Measurements from ENCODE around the gene ANKMY1. TPM values are rescaled to one million over a fixed set of nuclear protein-coding genes. Genes with fewer than 3 reads are reported as not detected.
A peak's percentile ranks its signal among the peaks of the same experiment; 100 is the strongest.

ANKMY1 gene
- total RNA-seq, 2 donors from 2014 or later = 18.5 to 19.9 TPM

DNA sequence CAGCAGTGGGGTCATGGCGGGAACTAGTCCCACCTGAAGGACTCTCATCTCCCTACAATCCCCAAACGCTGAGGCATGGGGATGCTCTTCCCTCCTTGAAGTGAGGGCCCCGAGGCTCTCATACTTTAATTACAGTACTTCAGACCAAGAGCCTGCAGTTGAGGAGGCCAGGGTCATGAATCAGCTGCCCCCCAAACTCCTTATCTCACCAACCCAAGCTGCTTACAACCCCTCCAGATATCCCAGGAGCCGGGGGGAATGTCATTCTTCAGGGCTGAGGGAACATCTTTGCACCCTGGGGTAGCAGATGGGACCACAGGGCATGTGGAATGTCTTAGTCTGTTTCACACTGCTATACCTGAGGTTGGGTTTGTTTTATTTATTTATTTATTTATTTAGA is 26.0 kb upstream of the ANKMY1 start:
- DNase-seq = no peak
- intact Hi-C loops (cut with DNase I, micrococcal nuclease) = no loop called here
- no peak for ATAC-seq

DNA sequence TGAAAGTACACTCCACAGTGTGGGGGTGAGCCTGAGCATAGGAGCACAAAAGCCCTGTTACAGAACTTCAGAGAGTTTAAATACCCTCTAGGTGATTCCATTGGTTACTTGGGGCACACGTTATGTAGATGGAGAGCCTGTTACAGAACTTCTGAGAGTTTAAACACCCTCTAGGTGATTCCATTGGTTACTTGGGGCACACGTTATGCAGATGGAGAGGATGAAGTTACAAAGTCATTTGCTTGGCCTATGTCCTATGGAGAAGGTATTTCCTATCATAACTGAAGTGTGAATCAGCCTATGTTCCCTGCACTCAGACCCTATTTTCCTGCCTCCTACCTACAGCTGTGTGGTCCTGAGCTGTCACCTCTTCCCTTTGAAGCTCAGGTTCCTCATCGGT is 25.0 kb upstream of the ANKMY1 start:
- intact Hi-C loops (cut with DNase I, micrococcal nuclease) = no loop called here
- DNase-seq (no peak), ATAC-seq (no peak)

DNA sequence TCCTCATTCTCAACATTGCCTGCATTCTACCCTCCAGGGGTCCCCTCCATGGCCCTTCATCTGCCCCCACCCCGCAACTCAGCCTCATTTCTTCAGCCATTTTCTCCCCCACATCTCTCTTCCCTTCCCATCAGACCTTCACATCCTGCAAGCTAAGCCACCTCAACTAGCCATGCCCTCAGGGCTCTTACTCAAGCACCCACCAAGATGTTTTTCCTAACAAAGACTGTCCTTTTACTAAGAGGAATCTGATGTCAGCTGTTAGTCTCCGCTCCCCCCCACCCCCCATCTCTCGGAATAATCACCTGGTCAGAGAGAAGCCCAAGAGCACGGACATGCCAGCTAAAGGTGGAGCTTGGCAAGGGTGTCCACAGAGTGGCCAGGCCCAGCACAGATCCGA is 24.0 kb upstream of the ANKMY1 start:
- DNase-seq = no peak
- ATAC-seq = no peak
- intact Hi-C loops (cut with DNase I, micrococcal nuclease) = no loop called here

DNA sequence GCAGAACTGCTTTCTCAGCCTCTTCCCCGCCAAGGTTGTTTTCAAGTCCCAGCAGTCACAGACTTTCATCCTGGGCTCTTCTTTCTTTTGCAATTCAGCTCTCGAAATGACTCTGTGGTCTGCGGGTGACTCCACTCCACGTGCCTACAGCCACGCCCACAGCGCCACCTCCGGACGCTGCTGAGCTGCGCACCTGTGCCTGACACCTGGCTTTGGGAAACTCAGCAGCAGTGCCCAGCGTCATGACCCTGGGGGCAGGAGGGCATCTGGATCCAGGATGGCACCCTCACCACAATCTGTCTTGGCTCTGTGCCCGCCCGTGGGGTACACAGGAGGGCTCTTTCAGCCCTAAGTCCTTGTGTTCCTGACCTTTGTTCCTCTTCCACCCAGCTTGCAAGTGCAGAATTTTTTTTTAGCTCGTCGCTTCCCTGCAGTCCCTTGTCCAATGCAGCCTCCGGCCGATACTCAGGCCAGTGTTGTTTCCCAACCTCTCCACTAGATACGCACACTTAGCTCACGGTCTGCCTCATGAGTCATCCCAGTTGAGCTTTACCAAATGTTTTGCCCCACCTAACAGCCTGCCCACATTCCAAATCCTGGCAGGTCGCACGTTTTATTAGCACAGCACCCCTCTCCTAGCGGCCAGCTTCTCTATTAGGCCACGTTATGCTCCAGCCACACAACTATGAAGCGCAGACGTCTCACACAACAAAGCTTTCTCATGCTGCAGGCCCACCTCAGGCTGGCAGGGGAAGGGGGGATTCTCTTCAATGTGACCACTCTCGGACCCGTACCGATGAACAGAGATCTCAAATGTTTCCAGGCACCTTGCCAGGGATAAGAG is 22.2 kb upstream of the ANKMY1 start:
- intact Hi-C loops (cut with DNase I, micrococcal nuclease) = no loop called here
- peak; percentile 69 to 81 for DNase-seq
- peak; percentile 78 for ATAC-seq

DNA sequence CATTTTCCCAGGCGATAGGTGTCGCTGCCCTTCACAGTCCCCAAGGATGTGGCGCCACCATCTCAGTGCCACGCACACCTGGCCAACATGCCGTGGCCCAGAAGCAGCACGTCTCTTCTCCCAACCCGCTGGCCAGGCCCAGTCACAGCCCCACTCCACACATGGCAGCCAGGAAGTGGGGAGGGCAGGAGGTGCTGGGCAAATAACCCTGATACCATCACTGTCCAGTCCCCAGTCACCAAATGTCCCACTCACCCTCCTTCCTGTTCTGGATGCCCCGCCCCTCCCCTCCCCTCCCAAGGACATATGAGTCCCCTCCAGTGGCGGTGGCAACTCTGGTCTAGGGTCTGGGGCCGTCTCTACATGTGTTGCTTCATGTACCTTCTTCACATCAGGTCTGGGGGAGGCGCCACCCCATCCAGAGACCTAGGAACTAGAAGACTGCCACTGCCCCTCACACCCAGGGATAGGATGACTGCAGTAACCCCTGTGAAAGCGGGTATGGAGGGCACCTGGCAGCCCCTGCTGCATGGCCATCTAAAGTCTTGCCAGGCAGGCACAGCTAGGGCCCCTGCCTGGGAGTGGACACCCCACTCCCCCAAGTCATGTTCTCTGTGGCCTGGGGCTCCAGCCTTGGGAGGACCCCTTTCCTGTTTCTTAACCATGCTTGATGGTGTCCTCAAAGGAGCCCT is 21.4 kb upstream of the ANKMY1 start:
- ATAC-seq = peak; percentile 9
- intact Hi-C loops (cut with DNase I, micrococcal nuclease) = no loop called here
- DNase-seq = no peak

DNA sequence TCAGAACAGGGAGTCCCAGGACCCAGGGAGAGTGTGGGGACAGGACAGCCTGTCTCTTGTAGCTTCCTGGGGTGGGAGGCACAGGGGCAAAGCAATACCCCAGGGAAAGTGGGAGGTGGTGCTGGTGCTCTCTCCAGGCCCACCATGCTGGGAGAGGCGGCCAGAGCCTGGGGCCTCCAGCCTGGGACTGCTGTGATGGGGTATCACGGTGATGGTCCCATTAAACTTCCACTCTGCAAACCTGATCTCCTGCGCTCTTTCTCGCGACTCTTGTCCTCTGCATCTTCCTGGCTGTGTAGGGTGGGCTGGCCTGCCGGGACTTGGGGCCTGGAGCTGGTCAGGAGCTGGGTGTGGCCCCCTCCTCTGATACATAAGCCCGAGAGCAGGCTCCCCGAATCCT is 20.7 kb upstream of the ANKMY1 start:
- DNase-seq (no peak), ATAC-seq (no peak)
- intact Hi-C loops (cut with DNase I, micrococcal nuclease) = no loop called here

DNA sequence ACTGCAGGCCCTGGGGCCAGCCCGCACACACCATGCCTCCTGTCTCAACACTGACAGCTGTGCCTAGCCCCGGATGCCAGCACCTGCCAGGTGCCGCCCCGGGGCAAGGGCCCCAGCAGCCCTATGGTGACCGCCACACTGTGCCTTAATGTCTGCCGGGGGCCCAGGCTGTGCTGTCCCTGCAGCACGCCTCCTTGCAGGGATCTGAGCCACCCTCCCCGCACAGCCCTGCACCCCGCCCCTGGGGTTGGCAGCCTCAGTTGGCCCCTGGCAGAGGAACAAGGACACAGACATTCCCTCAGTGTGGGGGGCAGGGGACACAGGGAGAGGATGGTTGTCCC is 20.3 kb upstream of the ANKMY1 start:
- no peak for DNase-seq
- peak; percentile 4 for ATAC-seq

DNA sequence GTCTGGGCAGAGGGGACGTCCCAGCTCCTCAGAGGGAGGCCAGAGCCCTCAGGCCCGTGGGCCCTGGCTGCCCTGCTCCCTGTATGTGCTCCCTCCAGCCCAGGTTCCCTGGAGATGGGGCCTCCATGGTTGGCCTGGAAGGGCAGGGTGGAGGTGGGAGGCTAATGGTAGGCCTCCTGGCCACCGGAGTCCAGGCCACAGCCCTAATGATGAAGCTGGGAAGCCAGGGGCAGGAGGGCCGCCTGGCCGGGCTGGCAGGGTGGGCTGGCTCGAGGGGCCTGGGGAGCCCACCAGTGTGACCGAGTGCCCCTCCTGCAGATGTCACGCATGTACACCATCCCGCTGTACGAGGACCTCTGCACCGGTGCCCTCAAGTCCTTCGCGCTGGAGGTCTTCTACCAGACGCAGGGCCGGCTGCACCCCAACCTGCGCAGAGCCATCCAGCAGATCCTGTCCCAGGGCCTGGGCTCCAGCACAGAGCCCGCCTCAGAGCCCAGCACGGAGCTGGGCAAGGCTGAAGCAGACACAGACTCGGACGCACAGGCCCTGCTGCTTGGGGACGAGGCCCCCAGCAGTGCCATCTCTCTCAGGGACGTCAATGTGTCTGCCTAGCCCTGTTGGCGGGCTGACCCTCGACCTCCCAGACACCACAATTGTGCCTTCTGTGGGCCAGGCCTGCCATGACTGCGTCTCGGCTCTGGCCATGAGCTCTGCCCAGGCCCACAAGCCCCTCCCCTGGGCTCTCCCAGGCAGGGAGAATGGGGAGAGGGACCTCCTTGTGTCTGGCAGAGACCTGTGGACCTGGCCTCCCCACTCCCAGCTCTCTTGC is 19.7 kb upstream of the ANKMY1 start:
- ATAC-seq = no peak
- DNase-seq = no peak

More for the DNA sequence above, 20.3 kb upstream of the ANKMY1 start:
- intact Hi-C loops (cut with DNase I, micrococcal nuclease) = no loop called here

DNA sequence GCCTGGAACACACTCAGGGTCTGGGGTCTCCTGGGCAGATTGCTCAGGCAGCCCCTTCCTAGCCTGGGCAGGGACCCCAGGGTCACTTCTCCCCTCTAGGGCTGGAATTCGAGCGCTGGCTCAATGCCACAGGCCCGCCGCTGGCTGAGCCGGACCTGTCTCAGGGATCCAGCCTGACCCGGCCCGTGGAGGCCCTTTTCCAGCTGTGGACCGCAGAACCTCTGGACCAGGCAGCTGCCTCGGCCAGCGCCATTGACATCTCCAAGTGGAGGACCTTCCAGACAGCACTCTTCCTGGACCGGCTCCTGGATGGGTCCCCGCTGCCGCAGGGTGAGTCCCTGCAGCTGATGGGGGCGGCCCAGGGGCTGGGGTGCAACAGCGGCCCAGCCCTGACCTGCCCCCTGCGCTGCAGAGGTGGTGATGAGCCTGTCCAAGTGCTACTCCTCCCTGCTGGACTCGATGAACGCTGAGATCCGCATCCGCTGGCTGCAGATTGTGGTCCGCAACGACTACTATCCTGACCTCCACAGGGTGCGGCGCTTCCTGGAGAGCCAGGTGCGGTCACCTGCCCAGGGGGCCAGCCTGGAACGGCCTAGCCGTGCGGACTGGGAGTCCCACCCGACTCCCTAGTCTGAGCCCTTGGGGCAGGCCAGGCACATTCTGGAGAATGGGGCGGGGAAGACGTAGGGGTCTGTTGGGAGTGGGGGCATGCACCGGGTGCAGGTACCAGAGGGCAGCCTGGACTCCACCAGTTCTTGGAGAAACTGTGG is 18.8 kb upstream of the ANKMY1 start:
- ATAC-seq (no peak), DNase-seq (no peak)
- intact Hi-C loops (cut with DNase I, micrococcal nuclease) = no loop called here

More for the DNA sequence above, 19.7 kb upstream of the ANKMY1 start:
- intact Hi-C loops (cut with DNase I, micrococcal nuclease) = no loop called here

DNA sequence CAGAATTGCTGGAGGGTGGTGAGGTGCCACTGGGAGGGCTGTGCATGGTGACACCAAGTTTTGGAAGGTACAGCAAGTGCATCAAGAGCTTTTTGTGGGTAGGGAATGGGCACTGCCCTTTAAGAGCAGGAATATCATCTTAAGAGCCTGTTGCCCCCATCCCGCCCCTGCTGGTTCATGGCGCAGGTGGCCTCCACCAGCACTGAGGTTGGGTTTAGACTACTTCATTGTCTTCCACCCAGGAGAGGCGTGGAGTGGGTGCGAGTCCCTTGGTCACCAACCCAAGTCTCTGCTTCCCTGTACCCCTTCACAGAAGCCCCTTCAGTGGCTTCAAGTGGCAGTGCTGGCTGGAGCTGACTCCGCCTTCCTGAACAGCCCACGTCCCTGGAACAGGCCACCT is 18.2 kb upstream of the ANKMY1 start:
- DNase-seq = no peak
- intact Hi-C loops (cut with DNase I, micrococcal nuclease) = no loop called here
- no peak for ATAC-seq

DNA sequence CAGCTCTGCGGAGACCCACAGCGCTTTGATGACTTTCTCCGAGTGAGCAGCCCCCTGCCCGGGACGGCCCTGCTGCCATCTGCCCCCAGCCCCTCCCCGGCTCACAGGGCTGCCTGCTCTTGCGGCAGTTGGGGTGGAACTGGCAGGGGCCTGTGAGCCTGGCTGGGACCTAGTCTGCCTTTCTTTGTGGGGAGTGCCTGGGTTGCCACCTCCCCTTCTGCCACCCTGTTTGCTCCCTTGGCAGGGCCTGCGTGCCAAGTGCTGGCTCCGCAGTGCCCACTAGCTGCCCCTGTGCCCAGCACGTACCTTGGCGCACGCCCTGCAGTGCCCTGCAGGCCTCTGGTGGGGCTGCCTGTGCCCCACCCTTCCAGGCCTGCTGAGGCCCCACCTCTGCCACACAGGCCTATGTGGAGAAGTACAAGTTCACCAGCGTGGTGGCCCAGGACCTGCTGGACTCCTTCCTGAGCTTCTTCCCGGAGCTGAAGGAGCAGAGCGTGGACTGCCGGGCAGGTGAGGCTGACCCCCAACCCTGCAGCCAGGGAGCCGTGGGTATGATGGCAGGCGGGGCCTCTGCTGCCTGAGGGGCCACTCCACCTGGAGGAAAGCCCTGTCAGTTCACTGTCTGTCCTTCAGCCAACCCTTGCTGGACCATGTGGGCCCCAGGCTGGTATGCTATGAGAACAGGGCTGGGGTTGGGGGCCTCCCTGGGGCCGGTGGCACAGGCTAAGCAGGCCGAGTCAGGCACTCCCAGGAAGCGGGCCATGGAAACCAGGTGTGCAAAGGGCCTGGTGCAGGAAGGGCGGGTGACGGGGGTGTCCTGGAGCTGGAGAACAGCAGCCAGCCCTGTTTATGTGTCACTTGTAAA is 17.5 kb upstream of the ANKMY1 start:
- intact Hi-C loops (cut with DNase I, micrococcal nuclease) = no loop called here
- no peak for ATAC-seq
- no peak for DNase-seq

DNA sequence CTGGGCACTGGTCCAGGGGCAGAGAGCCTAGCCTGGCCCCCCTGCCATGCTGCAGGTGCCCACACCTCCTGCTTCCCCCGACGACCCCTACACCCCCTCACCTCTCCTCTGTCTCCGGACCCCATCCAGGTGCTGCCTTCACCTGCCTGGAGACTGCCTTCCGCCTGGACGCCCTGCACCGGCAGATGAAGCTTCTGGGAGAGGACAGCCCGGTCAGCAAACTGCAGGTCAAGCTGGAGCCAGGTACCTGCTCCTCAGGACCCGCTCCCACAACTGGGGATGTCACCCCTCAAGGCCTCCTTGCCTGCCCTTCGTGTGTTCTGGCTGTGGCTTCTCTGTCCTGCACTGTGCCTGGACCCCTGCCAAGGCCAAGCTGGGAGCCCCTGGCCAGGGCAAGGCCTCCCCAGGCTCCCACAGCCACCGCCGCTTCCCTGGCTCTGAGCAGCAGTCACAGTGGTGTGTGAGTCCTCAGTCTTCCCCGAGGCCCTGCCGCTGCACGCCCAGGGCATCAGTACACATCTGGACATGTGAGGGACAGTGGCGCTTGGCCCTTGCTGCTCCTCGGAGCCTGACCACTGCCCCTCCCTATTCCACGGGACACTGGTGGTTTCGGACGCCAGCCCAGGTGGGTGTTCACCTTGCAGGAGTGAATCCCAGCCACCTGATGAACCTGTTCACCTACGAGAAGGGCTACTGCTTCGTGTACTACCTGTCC is 16.8 kb upstream of the ANKMY1 start:
- ATAC-seq = no peak
- DNase-seq = no peak
- intact Hi-C loops (cut with DNase I, micrococcal nuclease) = no loop called here

DNA sequence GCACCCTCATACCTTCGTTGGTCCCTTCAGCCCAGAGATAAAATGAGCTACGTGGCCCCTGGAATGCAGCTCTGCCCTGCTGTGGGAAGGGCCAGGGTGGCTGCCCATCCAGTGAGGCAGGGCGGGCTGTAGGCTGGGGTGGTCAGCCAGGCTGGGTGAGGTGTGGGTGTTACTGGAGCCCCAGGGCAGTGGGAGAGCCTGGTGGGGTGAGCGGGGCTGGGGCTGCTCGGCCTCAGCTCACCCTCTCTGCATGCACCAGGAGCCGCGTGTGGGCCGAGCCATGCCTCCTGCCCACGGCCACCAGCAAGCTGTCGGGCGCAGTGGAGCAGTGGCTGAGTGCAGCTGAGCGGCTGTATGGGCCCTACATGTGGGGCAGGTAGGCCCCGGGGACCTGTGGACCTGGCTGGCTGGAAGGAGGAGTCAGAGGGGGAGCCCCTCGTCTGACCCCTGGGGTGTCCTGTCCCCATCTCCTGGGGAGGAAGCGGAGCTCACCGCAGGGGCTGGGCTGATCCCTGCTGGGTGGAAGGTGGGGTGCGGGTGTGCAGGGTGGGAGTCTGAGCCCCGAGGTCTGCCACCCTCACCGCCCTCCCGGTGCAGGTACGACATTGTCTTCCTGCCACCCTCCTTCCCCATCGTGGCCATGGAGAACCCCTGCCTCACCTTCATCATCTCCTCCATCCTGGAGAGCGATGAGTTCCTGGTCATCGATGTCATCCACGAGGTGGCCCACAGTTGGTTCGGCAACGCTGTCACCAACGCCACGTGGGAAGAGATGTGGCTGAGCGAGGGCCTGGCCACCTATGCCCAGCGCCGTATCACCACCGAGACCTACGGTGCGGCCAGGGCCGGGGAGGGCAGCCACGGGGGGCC is 16.0 kb upstream of the ANKMY1 start:
- intact Hi-C loops (cut with DNase I, micrococcal nuclease) = no loop called here
- DNase-seq = no peak
- ATAC-seq = no peak

DNA sequence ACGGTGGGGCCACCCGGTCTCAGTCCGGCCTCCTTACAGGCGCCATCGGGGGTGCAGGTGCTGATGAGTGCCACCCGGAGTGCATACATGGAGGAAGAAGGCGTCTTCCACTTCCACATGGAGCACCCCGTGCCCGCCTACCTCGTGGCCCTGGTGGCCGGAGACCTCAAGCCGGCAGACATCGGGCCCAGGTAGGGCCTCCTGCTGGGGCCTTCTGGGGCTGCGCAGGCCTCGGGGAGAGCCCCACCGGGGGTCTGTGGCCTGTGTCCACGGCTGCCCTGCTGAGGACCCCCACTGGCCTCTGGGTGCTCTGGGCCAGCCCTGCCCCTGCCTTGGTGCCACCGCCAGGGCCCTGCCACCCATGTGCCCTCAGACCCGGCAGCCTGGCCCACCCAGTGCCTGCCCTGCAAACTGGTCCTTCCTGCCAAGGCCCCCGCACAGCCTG is 15.3 kb upstream of the ANKMY1 start:
- DNase-seq = no peak
- no peak for ATAC-seq
- intact Hi-C loops (cut with DNase I, micrococcal nuclease) = no loop called here

DNA sequence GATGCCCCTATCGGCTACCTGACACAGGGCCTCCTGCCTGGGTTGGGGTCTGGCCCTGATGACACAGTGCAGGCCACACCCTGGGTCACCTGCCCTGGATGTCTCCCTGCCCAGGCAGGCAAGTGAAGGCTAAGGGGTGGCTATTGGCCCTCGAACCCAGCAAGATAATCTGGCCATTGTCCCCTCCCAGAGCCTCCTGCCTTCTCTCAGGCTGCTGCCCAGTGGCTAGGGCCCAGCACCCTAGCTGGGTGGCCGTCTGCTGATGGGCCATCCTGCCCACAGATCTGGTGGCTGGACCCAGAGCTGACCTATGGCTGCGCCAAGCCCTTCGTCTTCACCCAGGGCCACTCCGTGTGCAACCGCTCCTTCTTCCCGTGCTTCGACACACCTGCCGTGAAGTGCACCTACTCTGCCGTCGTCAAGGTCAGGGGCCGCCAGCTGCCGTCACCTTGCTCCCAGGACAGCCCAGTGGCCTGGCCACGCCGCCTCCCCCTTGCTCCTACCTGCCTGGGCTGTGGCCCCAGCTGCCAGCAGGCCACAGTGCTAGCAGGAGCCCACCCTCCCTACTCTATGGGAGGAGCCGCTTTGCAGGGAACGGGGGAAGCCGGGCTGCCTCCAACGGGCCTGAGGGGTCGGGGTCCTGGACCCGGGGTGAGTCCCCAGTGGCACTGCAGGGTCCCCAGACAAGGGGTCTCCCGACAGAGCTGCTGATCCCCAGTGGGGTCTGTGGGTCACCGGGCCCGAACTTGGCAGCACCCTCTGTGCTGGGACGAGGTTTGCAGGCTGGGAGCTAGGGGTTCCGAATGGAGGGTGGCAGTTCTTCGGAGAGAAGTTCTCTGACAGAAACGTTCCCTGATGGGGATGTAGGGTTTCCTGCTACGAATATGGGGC is 14.6 kb upstream of the ANKMY1 start:
- intact Hi-C loops (cut with DNase I, micrococcal nuclease) = no loop called here
- peak in 1 of 2 donors; percentile 19 for DNase-seq
- no peak for ATAC-seq

All from left colon (tissue), 2 donors.